ENCODE measurements around the gene EPYC. TPM values are rescaled to one million over a fixed set of nuclear protein-coding genes. Genes with fewer than 3 reads are reported as not detected.

The EPYC gene
- total RNA-seq, 1 donor from 2014 or later = not detected

GRCh38 chr12:91040096-91040755 lies 35.5 kb upstream of the EPYC start:
- Mint-ChIP-seq H3K27me3 (ENCODE audit: low read depth) (no peaks in the 10 kb centered on the region), H3K4me3 (no peak overlapping the region), H3K9me3 (peaks cover 2% of the 10 kb centered on the region), H3K27ac (ENCODE audit: unreplicated experiment) (no peak overlapping the region), H3K4me1 (no peaks in the 10 kb centered on the region), H3K36me3 (ENCODE audit: low read depth) (no peaks in the 10 kb centered on the region)
- DNase-seq (ENCODE audit: low read depth, low spot score) = no peak
- TF ChIP-seq CTCF (conservative IDR thresholded peaks at IDR 0.05) = no peak

- H3K9me3 Mint-ChIP-seq = peaks cover 2% of the 10 kb centered on the region
- H3K27ac Mint-ChIP-seq (ENCODE audit: unreplicated experiment) = no peak overlapping the region
- no peaks in the 10 kb centered on the region for H3K4me1 Mint-ChIP-seq
- DNase-seq (ENCODE audit: low read depth, low spot score) = no peak
- H3K4me3 Mint-ChIP-seq = no peak overlapping the region
- no peaks in the 10 kb centered on the region for H3K27me3 Mint-ChIP-seq (ENCODE audit: low read depth)
- no peak for TF ChIP-seq CTCF (conservative IDR thresholded peaks at IDR 0.05)
- H3K36me3 Mint-ChIP-seq (ENCODE audit: low read depth) = no peaks in the 10 kb centered on the region
Measured at GRCh38 chr12:91037276-91037675, 32.5 kb upstream of the EPYC start.

GRCh38 chr12:91033251-91033650 lies 28.5 kb upstream of the EPYC start:
- Mint-ChIP-seq H3K4me3 (no peak overlapping the region), H3K4me1 (no peaks in the 10 kb centered on the region), H3K9me3 (no peaks in the 10 kb centered on the region), H3K27ac (ENCODE audit: unreplicated experiment) (no peak overlapping the region), H3K36me3 (ENCODE audit: low read depth) (no peaks in the 10 kb centered on the region), H3K27me3 (ENCODE audit: low read depth) (no peaks in the 10 kb centered on the region)
- DNase-seq (ENCODE audit: low read depth, low spot score) = no peak
- no peak for TF ChIP-seq CTCF (conservative IDR thresholded peaks at IDR 0.05)

GRCh38 chr12:91023326-91024004 lies 18.7 kb upstream of the EPYC start:
- TF ChIP-seq CTCF (conservative IDR thresholded peaks at IDR 0.05) = no peak
- Mint-ChIP-seq H3K36me3 (ENCODE audit: low read depth) (peaks cover 2% of the 10 kb centered on the region), H3K4me3 (no peak overlapping the region), H3K9me3 (peaks cover 6% of the 10 kb centered on the region), H3K27ac (ENCODE audit: unreplicated experiment) (no peak overlapping the region), H3K27me3 (ENCODE audit: low read depth) (no peaks in the 10 kb centered on the region), H3K4me1 (no peaks in the 10 kb centered on the region)
- no peak for DNase-seq (ENCODE audit: low read depth, low spot score)

- no peak for DNase-seq (ENCODE audit: low read depth, low spot score)
- Mint-ChIP-seq H3K4me1 (no peaks in the 10 kb centered on the region), H3K27me3 (ENCODE audit: low read depth) (no peaks in the 10 kb centered on the region), H3K4me3 (no peak overlapping the region), H3K36me3 (ENCODE audit: low read depth) (peaks cover 2% of the 10 kb centered on the region), H3K27ac (ENCODE audit: unreplicated experiment) (no peak overlapping the region), H3K9me3 (peaks cover 6% of the 10 kb centered on the region)
- TF ChIP-seq CTCF (conservative IDR thresholded peaks at IDR 0.05) = no peak
Measured at GRCh38 chr12:91021076-91021475, 16.3 kb upstream of the EPYC start.
